Activated T-helper 17 cell treated with anti-CD3 and anti-CD28 coated beads, Interleukin-2, amount 50 U/mL, for 72 hours (primary cell): ENCODE measurements around the gene RIT1. TPM values are rescaled to one million over a fixed set of nuclear protein-coding genes. Genes with fewer than 3 reads are reported as not detected.
"Not testable (repeated sequence)": the region's sequence is repeated elsewhere in the genome, so short reads cannot be mapped to it uniquely, and the experiment has no call there.

Source experiments
- ATAC-seq: fragments of 150-1000 bp; cut with Tn5 transposase; replicated peaks from 2 replicates; pipeline ENCODE4 v1.10.0; 2021; ENCODE audit warnings: mild to moderate bottlenecking, moderate library complexity
- H3K27ac Mint-ChIP-seq: one replicate; pipeline ENCODE4 v1.8.0; 2022; ENCODE audit warnings: mixed read lengths
- H3K27me3 Mint-ChIP-seq: one replicate; pipeline ENCODE4 v1.8.0; 2022; ENCODE audit warnings: mixed read lengths
- H3K36me3 Mint-ChIP-seq: one replicate; pipeline ENCODE4 v1.8.0; 2022; ENCODE audit warnings: low read depth, mild to moderate bottlenecking, mixed read lengths
- H3K4me1 Mint-ChIP-seq: one replicate; pipeline ENCODE4 v1.8.0; 2022; ENCODE audit warnings: mixed read lengths
- H3K4me3 Mint-ChIP-seq: one replicate; pipeline ENCODE4 v1.8.0; 2022; ENCODE audit warnings: mild to moderate bottlenecking, mixed read lengths
- H3K9me3 Mint-ChIP-seq: one replicate; pipeline ENCODE4 v1.8.0; 2022; ENCODE audit warnings: mixed read lengths
- total RNA-seq, 2 donors: library from RNA; stranded (reverse); gene quantifications; one replicate each; pipeline ENCODE4 v1.2.3, GENCODE V29; 2022

The RIT1 gene
- total RNA-seq, 2 donors from 2014 or later = 28.1 to 79.8 TPM

DNA sequence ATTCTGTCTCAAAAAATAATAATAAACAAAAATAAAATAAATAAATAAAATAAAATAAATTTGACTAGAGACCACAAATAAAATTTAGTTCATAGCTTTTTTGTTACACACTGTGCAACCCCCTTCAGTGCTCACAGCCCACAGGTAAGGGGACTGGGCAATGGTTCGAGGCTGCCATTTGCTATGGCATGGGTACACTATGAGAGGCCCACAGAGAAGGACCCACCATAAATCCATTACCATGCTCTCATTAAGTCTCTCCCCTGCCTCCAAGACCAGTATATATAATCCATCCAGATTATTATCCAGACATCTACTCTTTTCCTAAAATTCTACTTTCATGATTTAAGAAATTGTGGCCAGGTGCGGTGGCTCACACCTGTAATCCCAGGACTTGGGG lies 8.7 kb upstream of the RIT1 start:
- Mint-ChIP-seq H3K36me3 (no peaks in the 10 kb centered on the region), H3K27ac (no peak overlapping the region), H3K4me1 (no peaks in the 10 kb centered on the region), H3K4me3 (no peak overlapping the region), H3K9me3 (no peaks in the 10 kb centered on the region), H3K27me3 (no peaks in the 10 kb centered on the region)
- no peak for ATAC-seq

DNA sequence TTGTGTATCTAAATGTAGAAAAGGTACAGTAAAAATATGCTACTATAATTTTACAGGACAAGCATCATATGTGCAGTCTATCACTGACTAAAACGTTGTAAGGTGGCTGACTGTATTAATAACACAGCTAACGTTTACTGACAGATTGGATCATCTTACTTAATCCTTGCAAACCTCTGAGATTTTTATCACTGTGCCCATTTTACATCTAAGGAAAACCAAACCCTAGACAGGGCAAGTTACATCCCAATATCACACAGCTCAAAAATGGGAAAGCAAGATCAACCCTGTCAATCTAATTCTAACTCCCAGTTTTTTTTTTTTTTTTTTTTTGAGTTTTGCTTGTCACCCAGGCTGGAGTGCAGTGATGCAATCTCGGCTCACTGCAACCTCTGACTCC lies 7.5 kb upstream of the RIT1 start:
- Mint-ChIP-seq H3K27me3 (no peaks in the 10 kb centered on the region), H3K36me3 (no peaks in the 10 kb centered on the region), H3K4me1 (no peaks in the 10 kb centered on the region), H3K4me3 (no peak overlapping the region), H3K9me3 (no peaks in the 10 kb centered on the region), H3K27ac (no peak overlapping the region)
- no peak for ATAC-seq

DNA sequence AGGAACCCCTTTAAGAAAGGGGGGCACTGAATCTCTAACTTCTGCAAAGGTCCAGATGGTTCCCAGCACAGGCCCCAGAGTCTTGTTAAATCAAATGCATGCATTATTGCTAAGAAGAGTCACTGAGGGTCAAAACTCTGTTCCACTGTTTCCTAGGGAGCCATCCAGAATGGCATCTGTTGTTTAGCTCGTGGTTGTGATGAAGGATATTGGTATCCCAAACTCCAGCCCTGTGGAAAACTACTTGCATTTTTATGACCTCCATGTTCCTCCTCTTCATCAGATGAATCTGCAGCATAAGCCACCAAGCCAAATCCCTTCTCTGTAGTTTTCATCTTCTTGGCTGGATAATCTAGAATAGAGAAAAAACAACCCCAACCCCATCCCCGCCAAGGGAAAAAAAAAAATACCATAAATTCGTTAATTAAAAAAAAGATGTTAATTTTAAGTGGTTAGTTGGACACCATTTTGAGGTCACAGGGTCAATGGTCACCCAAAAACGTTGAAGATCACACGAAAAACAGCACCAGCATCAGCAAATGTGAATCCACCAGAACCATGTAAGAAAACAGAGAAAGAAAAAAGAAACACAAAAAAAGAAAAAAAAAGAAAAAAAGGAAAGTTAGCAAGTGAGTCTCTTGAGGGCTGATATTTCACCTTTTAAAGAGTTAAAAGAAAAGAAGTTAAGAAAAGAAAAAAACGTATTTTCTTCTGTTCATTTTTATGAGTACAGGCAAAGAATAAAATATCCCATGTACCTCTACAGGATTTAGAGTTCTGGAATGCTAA lies 3.0 kb upstream of the RIT1 start:
- Mint-ChIP-seq H3K9me3 (no peaks in the 10 kb centered on the region), H3K27ac (peak overlapping the region; percentile 46), H3K36me3 (no peaks in the 10 kb centered on the region), H3K27me3 (no peaks in the 10 kb centered on the region), H3K4me3 (no peak overlapping the region), H3K4me1 (peaks cover 20% of the 10 kb centered on the region)
- no peak for ATAC-seq

DNA sequence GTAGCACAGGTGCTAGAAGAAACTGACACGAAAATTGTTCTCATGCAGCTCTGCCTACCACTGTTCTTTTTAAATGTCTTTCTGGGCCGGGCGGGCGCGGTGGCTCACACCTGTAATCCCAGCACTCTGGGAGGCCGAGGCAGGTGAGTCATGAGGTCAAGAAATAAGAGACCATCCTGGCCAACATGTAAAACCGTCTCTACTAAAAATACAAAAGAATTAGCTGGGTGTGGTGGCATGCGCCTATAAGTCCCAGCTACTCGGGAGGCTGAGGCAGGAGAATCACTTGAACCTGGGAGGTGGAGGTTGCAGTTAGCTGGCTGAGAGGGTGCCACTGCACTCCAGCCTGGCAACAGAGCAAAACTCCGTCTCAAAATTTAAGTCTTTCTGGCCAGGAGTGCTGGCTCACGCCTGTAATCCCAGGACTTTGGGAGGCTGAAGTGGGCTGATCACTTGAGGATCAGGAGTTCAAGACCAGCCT lies 947 bp upstream of the RIT1 start:
- Mint-ChIP-seq H3K36me3 (no peaks in the 10 kb centered on the region), H3K4me3 (peak overlapping the region; percentile 98), H3K4me1 (peaks cover 20% of the 10 kb centered on the region), H3K9me3 (no peaks in the 10 kb centered on the region), H3K27me3 (no peaks in the 10 kb centered on the region), H3K27ac (peak overlapping the region; percentile 97)
- no peak for ATAC-seq

DNA sequence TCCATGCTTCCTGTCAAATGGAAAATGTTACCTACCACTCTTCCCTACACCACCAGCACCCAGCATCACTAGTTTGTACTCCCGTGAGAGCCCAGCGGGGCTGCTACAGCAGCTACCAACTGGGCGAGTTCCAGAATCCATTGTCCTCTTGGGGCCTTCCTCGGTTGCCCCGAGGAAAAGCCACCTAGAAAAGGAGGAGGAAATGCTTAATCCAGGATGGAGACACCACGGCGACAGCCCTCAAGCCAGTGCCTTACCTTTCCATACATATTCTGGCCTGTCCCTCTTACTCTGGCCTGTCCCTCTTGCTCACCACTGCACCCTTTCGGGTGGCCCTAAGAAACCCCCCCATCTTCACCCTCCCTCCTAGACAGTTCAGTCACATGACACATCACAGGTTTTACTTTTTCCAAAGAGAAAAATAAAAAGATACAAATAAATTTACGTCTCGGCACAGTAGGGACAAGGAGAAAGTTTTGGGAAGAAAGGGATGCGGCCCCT lies 478 bp downstream of the RIT1 start:
- ATAC-seq = peak; percentile 20
- H3K27ac Mint-ChIP-seq = peak overlapping the region; percentile 97
- H3K9me3 Mint-ChIP-seq = no peaks in the 10 kb centered on the region
- peaks cover 20% of the 10 kb centered on the region for H3K4me1 Mint-ChIP-seq
- H3K4me3 Mint-ChIP-seq = peak overlapping the region; percentile 98
- no peaks in the 10 kb centered on the region for H3K36me3 Mint-ChIP-seq
- no peaks in the 10 kb centered on the region for H3K27me3 Mint-ChIP-seq

DNA sequence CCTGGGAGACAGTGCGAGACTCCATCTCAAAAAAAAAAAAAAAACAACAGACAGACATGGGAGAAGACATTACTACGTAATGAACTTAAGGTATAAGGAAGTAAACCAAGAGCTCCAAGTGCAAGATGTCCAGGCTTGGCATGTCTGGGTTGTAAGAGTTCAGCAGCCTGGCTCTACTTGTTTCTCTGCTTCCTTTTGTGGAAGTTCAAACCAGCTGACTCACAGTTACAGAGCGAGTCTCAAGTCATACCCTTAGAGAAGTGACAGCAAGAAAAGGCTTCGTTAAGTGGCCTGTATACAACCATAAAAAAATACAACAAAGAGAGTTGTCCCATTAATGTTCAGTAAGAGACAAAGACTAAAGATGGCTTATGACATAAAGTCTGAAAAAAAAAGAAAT lies 1.3 kb downstream of the RIT1 start:
- peak overlapping the region; percentile 98 for H3K4me3 Mint-ChIP-seq
- H3K27ac Mint-ChIP-seq = peak overlapping the region; percentile 97
- H3K27me3 Mint-ChIP-seq = no peaks in the 10 kb centered on the region
- peaks cover 6% of the 10 kb centered on the region for H3K36me3 Mint-ChIP-seq
- H3K9me3 Mint-ChIP-seq = no peaks in the 10 kb centered on the region
- peaks cover 20% of the 10 kb centered on the region for H3K4me1 Mint-ChIP-seq
- ATAC-seq = no peak

DNA sequence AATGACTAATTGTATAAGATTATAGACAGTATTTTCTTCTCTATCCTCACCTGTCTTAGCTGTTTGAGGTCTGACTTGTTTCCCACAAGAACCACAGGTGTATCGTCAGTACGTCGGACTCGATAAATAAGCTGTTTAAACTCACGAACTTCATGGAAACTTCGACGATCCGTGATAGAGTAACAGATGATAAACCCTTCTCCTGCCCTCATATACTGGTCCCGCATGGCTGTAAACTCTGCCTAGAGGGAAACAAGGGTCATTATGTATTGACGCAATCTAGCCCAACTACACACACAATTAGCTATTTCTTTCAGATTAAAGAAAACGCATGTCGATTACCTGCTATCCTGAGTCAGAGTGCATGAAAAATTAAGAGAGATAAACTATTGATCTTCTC lies 6.9 kb downstream of the RIT1 start:
- no peak for ATAC-seq
- no peaks in the 10 kb centered on the region for H3K27me3 Mint-ChIP-seq
- no peak overlapping the region for H3K4me3 Mint-ChIP-seq
- H3K9me3 Mint-ChIP-seq = no peaks in the 10 kb centered on the region
- H3K36me3 Mint-ChIP-seq = peaks cover 62% of the 10 kb centered on the region
- H3K27ac Mint-ChIP-seq = no peak overlapping the region
- H3K4me1 Mint-ChIP-seq = peaks cover 5% of the 10 kb centered on the region

DNA sequence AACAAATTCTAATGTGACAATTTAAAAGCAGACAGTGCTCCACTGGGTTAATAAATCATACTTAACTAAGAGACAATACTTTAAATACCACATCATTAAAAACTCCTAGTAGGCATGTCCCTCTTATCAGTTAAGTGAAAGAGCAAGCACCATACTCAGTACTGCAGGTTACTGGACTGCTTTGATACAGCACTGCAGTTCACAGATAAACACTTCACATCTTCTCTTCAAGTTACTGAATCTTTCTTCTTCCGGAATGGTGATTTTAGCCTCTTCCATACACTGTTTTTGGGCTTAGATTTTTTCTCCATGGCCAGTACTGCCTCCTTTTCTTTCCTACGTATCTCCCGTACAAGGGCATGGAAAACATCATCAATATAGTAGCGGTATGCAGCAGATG lies 11.0 kb downstream of the RIT1 start:
- Mint-ChIP-seq H3K36me3 (peaks cover 100% of the 10 kb centered on the region), H3K9me3 (no peaks in the 10 kb centered on the region), H3K27ac (no peak overlapping the region), H3K27me3 (no peaks in the 10 kb centered on the region), H3K4me1 (peaks cover 5% of the 10 kb centered on the region), H3K4me3 (no peak overlapping the region)
- no peak for ATAC-seq

DNA sequence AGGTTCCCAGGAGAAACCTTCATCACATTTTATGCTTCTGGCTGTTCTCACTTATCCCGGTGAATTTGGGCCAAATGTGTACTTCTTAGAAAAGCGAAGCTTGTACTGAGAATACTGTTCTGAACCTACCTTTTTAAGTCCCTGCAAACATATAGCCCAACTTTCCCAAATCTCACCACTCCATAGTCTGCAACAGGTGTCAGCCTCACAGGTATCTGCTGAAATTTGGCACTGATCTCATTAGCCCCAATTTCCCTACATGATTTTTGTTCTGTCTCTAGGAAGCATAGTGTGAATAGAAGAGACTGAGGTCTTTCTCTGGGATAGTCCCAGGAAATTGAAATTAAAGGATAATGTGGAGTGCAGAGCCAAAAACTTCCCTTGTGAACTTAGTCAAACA lies 11.5 kb downstream of the RIT1 start:
- peaks cover 4% of the 10 kb centered on the region for H3K4me1 Mint-ChIP-seq
- H3K27me3 Mint-ChIP-seq = no peaks in the 10 kb centered on the region
- no peaks in the 10 kb centered on the region for H3K9me3 Mint-ChIP-seq
- ATAC-seq = no peak
- H3K27ac Mint-ChIP-seq = no peak overlapping the region
- no peak overlapping the region for H3K4me3 Mint-ChIP-seq
- peaks cover 95% of the 10 kb centered on the region for H3K36me3 Mint-ChIP-seq

DNA sequence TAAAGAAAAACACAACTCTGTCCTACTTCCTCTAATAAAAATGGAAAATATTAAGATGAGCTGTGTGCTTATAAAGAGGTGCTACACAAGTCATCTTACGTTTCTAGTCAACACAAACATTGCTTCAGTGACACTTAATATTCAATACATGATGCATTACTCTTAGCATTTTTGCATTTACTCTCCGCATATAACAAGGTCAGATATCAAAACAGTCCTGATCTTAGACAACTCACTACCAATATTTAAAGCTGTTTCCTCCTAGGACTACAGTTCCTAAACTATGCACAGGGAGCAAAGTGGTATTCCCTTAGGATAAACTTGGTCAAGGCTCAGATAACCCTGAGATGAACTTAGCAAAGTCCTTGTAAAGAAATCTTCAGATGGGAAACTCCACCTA lies 12.3 kb downstream of the RIT1 start:
- Mint-ChIP-seq H3K36me3 (peaks cover 87% of the 10 kb centered on the region), H3K4me3 (no peak overlapping the region), H3K9me3 (no peaks in the 10 kb centered on the region), H3K4me1 (no peaks in the 10 kb centered on the region), H3K27ac (no peak overlapping the region), H3K27me3 (no peaks in the 10 kb centered on the region)
- no peak for ATAC-seq

DNA sequence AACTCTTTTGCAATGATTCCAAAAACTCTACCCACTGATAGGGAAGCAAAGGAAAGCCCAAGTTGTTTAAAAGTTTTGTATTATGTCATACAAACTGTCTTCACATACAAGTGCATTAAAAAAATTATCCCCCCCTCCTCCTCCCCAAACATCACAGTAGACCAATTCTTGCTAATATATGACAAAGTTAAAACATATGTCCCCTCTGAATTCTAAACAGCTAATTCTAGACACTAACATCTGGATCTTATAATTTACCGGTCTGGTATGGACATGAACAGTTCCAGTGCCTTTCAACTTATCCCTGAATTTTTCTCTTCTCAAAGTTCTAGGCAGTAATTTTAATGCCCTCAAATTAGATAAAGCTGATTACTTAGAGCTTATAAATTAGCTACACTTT lies 13.4 kb downstream of the RIT1 start:
- peaks cover 75% of the 10 kb centered on the region for H3K36me3 Mint-ChIP-seq
- no peak overlapping the region for H3K4me3 Mint-ChIP-seq
- H3K9me3 Mint-ChIP-seq = no peaks in the 10 kb centered on the region
- ATAC-seq = no peak
- no peak overlapping the region for H3K27ac Mint-ChIP-seq
- H3K4me1 Mint-ChIP-seq = peaks cover 7% of the 10 kb centered on the region
- H3K27me3 Mint-ChIP-seq = no peaks in the 10 kb centered on the region

DNA sequence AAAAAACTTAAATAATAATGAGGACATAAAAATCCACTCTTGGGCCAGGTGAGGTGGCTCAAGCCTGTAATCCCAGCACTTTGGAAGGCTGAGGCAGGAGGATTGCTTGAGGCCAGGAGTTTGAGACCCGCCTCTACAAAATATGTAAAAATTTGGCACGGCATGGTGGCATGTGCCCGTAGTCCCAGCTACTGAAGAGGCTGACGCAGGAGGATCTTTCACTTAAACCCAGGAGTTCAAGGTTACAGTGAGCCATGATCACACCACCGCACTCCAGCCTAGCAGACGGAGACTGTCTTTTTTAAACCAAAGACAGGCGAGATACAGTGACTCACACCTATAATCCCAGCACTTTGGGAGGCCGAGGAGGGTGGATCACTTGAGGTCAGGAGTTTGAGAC lies 14.7 kb downstream of the RIT1 start:
- H3K36me3 Mint-ChIP-seq = peaks cover 63% of the 10 kb centered on the region
- not testable (repeated sequence) for H3K4me1 Mint-ChIP-seq, H3K27ac Mint-ChIP-seq, H3K27me3 Mint-ChIP-seq, ATAC-seq, H3K9me3 Mint-ChIP-seq, H3K4me3 Mint-ChIP-seq

DNA sequence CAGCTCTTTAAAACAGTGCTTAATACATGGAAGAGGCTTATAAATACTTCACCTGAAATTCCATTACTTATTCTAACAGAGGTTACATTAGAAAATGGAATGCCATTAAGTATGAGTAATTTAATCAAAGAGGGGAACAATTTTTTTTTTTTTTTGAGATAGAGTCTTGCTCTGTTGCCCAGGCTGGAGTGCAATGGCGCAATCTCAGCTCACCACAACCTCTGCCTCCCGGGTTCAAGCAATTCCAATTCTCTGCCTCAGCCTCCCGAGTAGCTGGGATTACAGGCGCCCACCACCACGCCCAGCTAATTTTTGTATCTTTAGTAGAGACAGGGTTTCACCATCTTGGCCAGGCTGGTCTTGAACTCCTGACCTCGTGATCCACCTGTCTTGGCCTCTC lies 15.5 kb downstream of the RIT1 start:
- H3K36me3 Mint-ChIP-seq = peaks cover 54% of the 10 kb centered on the region
- H3K4me3 Mint-ChIP-seq, H3K27ac Mint-ChIP-seq, H3K27me3 Mint-ChIP-seq, ATAC-seq, H3K9me3 Mint-ChIP-seq, H3K4me1 Mint-ChIP-seq: not testable (repeated sequence)

DNA sequence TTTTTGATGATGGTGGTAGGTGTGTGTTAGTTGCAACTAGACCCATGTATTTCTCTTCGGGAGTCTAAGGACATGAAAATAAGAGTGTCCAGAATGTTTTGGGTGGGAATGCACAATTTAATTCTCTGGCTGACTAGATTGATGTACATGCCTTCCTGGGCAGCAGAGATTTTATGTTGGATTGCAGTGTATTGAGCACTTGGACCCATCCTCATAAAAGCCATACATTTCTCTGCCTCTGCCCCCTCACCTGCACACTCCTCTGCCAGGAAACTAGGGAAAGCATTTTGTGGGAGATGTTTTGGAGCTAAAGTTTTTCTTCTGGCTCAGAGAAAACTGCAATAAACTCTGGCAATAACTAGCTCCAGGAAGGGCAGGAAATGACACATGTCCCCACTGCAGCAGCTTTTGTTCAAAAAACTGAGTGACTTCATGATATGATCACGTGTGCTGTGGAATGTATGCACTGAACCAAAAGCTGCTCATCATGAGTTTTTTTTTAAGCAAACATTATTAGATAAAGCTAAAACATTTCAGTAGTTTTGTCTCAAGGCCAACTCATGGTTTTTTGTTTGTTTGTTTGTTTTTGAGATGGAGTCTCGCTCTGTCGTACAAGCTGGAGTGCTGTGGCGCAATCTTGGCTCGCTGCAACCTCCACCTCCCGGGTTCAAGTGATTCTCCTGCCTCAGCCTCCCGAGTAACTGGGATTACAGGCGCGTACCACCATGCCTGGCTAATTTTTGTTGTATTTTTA lies 17.6 kb downstream of the RIT1 start:
- no peaks in the 10 kb centered on the region for H3K9me3 Mint-ChIP-seq
- H3K4me3 Mint-ChIP-seq = peak overlapping the region; percentile 61
- peak overlapping the region; percentile 89 for H3K27ac Mint-ChIP-seq
- no peaks in the 10 kb centered on the region for H3K27me3 Mint-ChIP-seq
- H3K36me3 Mint-ChIP-seq = peaks cover 34% of the 10 kb centered on the region
- H3K4me1 Mint-ChIP-seq = peaks cover 7% of the 10 kb centered on the region
- peak; percentile 94 for ATAC-seq

DNA sequence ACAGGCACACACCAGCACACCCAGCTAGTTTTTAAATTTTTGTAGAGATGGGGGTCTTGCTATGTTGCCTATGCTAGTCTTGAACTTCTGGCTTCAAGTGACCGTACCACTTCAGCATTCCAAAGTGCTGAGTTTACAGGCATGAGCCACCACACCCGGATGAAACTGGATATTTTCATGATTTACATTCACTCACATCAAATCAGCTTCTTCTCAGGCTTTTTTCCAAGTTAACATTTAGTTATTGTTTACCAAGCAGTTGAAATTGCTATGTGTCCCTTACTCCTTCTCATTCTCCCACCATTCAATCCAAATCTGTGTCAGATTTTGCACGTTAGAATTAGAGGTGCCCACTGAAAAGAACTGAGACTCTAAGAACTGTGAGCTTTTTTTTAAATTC lies 18.4 kb downstream of the RIT1 start:
- Mint-ChIP-seq H3K36me3 (peaks cover 29% of the 10 kb centered on the region), H3K4me1 (peaks cover 7% of the 10 kb centered on the region), H3K4me3 (peak overlapping the region; percentile 61), H3K27me3 (no peaks in the 10 kb centered on the region), H3K9me3 (no peaks in the 10 kb centered on the region), H3K27ac (peak overlapping the region; percentile 89)
- no peak for ATAC-seq
